DMS 273 (cell line): ENCODE measurements around the gene POLR1A.

ENCODE experiments used
- DNase-seq: peaks from one replicate; lab custom pipeline; 2025; ENCODE audit not compliant: unreplicated experiment; lab: John Stamatoyannopoulos, UW

Gene POLR1A

DNA sequence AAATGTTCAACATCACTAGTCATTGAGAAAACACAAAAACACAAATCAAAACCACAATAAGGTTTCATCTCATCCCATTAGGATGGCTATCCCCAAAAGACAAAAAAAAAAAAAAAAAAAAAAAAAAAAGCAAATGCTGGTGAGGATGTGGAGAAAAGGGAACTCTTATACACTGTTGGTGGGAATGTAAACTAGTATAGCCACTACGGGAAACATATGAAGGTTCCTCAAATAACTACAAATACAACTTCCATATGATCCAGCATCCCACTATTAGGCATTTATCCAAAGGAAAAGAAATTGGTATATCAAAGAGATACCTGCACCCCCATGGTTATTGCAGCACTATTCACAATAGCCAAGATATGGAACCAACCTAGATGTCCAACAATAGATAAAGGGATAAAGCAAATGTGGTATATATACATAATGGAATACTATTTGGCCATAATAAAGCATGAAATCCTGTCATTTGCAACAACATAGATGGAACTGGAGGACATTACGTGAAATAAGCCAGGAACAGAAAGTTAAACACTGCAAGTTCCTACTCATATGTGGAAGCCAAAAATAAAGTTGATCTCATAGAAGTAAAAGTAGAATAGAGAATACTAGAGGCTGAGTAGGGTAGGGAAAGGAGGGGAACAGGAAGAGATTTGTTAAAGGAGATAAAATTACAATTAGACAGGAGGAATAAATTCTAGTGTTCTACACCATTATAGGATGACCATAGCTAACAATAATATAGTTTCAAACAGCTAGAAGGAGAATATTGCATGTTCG, 8.4 kb downstream of the POLR1A start:
- DNase-seq = no peak

DNA sequence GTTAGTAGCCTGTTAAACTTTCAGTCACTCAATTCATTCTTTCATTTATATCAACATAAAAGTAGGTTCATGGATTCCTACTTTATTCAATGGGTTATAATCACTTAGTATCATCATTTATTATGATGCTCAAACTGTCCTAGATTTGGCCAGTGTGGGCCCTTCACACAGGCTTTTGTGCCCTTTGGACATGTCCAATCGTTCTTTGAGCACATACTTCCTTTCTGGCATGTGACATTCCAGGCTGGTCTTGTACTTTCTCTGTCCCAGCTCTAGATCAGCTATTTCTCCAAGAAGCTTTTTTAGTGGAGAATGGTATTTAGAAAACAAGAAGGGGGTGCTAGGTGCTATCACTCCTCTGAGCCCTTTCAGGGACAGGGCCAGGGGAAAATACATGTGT, 11.5 kb downstream of the POLR1A start:
- no peak for DNase-seq

DNA sequence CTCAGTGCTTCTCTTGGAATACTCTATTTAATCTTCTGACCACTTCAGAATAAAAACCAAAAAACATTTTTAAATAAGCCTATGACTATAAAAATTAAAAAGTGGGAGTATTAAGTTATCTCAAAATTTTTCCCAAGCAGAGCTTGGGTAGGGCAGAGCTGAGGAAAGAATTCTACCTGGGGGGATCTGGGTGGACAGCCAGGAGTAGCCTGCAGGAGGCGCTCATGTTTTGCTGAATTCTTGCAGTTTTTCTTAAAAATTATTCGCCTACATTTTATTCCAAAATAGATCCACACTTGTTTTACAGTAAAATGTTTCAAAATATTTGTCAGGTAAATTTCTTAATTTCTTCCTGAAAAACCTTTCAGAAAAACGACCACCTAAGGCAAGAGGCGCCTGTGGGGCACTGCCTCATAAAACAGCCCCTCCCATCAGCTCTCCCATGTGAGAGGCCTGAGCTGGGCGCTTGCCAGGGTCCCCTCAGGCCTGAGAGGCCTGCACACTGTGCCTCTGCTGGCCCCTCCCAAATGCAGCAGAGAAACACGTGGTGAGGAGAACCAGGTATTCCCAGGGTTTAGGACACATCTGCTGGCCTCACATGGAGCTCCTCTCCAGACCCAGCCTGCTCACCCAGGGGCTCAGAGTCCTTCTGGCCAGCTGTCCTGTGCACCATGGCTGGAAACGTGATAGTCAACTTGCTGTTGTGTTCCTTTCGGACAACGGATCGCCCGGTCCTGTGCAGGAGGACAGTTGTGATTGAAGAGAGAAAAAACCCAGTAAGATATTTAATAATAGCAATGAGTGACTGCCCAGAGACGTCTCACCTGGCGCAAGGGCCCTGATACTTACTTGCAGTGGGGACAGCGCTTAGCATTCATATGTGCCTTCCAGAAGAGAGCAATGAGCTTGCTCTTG, 17.5 kb downstream of the POLR1A start:
- DNase-seq = no peak

DNA sequence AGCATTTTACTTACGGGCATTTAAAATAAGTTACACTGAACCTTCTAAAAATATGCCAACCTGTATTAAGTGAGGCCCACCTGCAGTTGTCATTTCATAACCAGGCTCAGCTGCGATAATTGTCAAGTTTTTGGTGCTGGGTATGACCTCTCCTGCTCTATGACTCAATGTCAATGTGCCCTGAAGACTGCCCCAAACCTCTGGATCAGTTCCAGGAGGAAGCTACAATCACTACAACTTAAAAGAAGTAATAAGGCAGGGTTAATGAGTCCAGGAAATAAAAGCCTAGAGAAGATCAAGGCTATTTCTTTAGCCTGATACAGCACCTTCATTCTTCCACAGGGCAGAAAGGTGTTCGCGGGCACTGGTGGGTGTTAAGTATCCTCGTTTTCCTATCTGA, 22.9 kb downstream of the POLR1A start:
- no peak for DNase-seq

DNA sequence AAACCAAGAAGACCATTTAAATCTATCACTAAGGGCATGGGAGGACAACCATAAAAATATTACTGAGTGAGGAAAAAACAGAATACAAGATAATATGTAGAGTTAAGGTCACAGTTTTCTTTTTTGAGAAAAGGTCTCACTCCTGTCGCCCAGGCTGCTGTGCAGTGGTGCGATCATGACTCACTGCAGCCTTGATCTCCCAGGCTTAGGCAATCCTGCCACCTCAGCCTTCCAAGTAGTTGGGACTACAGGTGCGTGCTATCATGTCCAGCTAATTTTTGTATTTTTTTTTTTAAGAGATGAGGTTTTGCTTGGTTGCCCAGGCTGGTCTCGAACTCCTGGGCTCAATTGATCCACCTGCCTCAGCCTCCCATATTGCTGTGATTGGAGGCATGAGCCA, 24.0 kb downstream of the POLR1A start:
- no peak for DNase-seq

DNA sequence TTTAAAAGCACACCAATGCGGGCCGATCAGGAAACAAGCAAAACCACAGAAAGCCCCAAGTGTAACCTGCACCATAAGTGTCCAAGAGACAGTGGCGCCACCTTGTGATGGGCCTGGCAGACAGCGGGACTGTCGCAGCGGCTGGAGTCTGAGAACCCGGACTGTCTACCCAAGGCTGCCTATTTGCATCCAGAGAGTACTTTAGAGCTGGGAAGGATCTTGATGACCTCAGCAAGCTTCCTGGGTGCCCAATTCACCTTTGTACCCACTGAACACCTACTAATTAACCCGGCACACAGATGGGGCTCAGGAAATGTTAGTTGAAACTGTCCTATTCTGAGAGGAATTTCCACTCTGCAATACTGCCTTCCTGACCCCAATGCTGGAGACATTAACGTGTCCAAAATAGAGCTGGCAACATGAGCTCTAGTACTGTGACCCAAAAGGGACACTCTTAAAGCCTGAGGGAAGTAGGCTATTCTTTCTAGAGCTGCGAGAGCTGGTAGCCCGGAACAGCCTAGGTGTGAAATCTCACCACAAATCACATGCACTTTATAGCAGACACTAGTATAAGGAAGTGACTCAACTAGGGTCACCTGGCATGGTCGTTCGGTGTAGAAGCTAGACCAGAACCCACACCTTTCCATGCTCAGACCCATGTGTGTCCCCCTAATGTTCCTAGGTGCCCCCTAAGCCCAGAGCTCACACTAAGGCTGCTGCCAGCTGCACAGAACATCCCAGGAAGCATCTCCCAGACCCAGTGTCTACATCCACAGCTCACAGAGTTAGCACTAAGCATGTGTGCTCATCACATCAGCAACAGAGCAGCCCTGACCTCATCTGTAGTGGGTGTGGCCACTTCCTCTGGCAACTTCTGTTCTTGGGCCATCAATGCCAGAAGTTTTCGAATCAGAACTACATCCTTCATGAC, 25.4 kb downstream of the POLR1A start:
- peak; percentile 81 for DNase-seq

DNA sequence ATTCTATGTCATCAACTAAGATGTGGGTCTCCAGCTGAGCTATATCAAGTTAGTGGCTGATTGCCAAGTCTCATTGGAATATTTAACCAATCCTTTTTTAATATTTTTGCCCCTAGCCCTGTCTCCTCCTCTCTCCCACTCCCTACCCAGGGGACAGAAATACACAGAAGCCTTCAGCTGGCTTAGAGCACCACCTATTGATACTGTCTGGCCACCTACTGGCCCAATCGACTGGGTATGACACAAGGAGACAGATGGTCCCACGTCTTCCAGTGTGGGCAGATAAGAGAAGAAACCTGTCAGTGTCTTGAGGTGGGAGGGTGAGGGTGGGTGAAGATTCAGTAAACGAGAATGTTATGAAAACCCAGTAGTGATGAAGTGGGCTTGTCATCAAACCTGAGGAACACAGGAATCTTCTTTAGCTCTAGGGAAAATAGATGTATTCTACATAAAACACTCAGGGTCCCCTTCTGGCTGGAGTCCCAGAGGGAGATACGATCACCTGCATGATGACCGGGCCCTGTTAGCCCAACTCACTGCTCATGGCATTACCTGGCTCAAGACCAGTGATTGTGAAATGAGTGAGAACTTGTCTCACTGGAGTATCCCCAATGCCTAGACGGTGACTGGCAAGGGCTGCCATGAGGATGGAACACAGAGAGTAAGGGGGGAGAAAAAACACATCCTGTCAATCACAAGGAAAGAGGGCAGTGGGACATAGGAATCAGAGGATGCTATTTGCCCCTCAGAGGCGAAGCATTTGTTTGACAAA, 26.7 kb downstream of the POLR1A start:
- DNase-seq = peak; percentile 63

DNA sequence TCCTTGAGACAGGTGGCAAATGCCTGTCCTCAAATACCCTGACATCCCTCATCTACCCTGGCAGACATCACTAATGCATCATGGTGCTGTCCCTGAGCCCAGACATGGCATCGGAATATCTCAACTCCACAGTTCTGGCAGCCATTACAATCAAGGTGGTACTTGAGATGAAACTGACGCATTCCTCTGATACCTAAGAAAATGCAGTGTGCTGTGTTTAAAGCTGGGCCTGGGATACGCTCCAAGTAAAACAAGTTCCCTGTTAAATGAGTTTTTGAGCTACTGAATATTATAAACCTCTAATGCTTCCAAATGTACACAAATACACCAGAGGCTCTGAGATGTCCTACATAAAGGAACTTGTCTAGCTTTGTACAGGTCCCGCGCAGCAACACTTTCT, 29.8 kb downstream of the POLR1A start:
- DNase-seq = no peak

DNA sequence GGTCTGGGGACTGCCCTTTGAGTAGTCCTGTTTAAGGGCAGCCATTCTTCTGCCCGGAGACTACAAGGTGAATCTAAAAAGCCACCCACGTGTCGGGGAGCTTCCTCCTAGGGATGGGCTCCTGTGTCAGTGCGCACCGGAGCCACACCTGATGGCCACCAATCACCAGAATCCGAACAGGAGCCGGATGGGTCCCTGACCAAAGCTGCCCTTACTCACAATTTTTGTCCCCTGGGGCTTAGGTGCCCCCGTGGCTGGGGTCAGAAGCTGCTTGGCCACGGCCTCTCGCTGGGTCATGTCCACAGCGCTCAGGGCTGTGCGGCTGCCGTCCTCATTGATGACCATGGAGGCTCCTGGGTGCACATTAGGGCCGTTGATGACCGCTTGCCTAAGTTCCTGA, 30.9 kb downstream of the POLR1A start:
- DNase-seq = no peak

DNA sequence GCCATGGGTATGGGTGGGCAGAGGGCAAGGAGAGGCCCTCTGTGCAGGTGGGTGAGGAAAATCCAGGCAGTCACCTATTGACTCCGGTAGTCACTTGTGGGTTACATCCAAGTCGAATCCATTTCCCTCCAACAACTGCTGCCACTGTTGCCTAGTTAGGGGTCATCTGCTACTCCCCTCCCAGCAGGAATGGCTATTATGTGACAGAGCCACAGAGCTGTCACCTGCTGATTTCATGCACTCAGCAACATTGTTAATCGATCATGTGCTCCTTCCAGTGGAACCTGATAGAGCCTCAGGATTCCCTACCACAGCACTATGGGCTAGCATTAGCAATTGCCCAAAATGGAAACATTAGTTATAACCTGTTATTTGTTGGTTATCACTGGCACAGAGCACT, 31.4 kb downstream of the POLR1A start:
- DNase-seq = no peak

DNA sequence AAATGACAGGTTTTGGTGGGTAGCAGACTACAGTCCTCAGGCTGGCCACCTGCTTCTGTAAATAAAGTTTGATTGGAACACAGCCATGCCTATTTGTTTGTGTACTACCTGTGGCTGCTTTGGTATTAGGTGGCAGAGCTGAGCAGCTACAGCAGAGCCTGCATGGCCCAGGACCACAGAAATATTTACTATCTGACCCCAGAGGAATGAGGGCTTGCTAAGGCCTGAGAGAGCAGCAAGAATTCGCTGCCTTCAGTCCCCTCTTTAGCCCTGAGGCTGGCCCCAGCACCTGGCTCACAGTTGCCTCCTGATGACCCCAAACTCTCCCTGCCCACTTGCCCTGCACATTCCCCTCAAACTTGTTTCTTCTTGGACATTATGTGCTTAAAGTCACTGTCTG, 32.5 kb downstream of the POLR1A start:
- DNase-seq = no peak

DNA sequence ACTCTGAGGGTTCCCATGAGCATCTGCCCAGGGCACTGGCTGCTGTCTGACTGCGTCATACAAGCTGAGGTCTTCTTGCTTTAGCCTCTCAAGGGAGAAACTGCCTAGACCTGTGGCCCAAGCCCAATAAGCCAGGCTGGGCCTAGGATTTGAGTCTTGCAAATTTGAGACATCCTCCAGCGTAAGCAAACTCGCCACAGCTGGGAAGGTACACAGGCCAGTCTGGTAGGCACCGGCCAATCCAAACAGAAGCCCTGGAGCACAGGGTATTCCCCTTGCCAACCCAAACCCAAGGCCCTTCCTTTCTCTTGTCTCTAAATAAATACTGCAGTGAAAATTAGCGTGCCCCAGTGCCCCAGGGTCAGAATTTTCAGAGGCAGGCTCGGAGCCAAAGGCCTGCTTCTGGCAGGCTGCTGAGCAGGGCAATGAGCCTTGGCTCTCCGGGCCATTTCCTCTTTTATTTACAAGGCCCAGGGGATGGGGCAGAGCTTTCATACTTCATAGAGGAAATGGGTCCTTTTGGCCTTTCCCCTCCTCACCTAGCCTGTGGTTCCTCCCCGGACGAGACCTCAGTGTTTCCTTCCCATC, 33.3 kb downstream of the POLR1A start:
- DNase-seq = peak; percentile 20

DNA sequence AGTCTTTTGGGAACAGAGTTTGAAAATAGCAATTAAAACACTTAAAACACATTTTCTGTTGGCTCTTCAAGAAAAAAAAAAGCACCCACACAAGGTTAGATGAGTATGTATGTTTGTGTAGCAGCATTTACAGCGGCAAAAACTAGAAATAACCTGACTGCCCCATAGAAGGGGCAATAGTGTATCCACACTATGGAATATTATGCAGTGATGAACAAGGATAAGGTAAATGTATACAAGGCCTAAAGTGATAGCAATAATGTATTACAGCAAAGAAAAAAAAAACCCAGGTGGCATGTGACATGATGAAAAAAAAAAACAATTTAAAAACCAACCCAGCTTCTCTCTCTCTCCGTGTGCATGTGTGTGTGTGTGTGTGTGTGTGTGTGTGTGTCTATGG, 34.8 kb downstream of the POLR1A start:
- DNase-seq = no peak

DNA sequence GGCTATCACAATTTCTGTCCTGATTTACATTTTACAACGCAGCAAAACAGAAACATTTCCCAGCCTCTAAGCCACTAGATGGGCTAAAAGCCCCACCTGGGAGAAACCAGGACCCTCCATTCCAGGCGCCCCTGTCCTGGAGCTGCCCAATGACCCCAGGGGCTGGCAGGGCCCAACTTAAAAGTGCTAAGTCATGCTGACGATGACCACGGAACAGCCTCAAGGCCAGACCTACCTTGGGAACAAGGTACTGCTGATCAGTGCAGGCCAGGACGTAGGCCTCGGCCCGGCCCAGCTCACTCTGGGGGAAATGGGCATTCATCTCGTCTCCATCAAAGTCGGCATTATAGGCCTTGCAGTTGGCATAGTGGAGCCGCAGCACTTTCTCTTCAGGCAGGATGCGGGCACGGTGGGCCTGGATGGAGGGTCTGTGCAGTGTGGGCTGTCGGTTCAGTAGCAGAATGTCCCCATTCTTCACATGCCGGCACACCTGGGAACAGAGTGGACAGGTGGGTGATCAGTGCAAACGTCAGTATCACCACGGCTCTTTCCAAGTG, 35.8 kb downstream of the POLR1A start:
- no peak for DNase-seq

DNA sequence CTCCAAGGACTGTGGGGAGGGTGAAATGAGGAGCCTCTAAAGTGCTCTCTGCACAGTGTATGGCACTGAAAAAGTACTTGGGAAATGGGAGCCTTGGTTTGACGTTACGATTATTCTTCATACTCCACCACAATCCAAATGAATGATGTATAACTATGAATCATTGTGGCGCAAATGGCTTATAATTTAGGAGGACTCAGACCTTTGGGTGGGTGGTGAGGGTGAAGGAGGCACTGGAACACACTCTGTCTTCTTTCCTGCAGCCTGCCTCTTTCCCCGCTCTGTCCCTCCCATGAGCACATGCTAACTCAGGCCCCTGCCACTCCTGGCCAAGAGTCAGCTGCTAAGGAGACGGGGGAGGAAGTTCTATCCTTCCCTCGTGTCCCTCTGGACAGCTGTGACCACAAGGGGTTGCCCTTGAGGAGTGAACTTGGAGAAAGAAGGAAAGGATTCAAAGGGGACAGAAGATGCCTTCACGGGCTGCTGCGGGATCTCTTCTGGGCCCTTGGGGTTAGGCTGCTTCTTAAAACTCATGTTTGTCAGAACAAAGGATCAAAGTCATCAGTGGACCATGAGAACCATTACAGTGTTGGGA, 36.5 kb downstream of the POLR1A start:
- no peak for DNase-seq

DNA sequence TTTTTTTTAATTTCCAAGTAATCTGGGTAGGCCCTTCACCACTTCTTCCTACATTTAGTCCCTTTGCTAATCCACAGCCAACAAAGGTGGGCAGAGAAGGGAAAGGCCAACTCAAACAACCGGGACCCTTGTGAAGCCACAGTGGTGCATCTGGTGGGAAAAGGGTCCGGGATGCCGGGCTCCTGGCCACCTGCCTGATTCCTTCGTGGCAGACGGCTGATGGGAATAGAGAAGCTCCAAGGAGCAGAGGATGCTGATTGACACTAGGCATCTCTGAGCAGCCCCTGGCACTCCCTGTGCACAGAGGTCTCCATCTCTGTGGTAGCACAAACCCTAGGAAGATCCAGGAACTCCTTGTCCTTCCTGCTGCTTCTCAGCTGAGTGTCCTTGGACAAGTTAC, 37.0 kb downstream of the POLR1A start:
- no peak for DNase-seq

DNA sequence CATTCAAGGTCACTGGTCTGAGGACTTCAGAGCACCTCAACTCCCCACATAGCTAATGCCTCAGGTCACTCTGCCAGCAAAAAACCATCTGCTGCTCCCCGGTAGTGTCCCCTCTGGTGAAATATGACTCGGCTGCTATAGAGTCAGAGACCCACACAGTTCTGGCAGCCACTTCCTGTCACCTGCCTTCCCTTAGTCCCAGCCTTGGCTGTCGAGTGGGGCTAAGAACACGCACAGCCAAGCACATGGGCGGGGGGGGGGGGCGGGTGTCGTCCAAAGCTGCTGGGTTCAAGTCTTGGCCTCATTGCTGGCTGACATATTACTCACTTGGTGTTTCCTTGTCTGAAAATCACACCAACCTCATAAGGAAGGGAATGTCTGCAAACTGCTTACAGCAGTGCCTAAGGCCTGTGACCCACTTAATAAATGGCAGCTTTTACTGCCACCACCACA, 37.5 kb downstream of the POLR1A start:
- no peak for DNase-seq

DNA sequence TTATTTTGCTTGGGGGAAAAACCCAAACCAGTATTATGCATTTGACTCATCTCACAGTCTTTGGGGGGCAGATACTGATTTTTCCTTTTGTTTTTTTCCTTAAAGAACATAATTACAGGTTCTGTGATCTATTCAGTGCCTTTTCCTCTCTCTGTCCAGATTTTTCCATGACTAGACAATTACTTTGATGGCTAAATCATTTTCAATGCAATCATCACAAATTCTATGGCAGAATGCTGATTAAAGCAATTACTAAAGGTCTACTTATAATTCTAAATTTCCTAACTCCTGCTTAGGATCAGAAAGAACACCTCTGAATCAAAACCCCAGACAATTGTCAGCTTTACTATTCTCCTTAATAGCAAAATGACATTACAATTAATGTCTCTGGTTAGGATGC, 38.8 kb downstream of the POLR1A start:
- DNase-seq = no peak

DNA sequence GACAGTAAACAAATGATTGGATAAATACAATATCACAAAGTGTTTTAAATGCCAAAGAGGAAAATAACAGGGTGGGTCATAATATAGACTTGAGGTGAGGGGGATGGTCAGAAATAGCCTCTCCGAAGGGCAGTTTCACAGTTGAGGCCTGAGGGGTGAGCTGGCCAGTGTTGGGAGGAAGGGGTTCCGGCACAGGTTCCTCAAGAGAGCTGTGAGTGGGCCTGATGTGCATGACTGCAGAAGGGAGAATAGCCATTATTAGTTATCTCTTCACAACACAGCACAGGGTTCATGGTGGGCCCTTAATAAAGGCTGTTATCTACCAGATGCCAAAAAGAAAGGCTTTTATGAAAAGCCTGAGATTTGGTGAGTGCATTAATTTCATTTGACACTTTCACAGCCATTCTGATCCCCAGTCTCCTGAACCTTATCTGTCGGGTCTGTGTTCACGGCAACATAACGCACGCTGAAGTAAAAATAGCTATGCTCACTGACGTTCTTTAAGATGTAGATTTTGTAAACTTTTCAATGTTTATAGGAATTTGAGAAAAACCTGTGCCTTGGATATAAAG, 39.6 kb downstream of the POLR1A start:
- DNase-seq = no peak
